HepG2 (cell line): ENCODE results near the gene RMND5A. TPM values are rescaled to one million over a fixed set of nuclear protein-coding genes. Genes with fewer than 3 reads are reported as not detected.

Experiments
- ATAC-seq: fragments of 200-7000 bp; cut with Tn5 transposase; 3 replicates; pipeline ENCODE4 v1.9.1; 2020; ENCODE audit warnings: mild to moderate bottlenecking, moderate library complexity
- BruUV-seq: library from RNA; stranded (reverse); fragments of 400-500 nt; replicated peaks from 2 replicates; lab custom pipeline; 2021; lab: Mats Ljungman, UMichigan
- CTCF ChIA-PET: fragments of 300-600 bp; formaldehyde crosslinking; extraction: SDS; loops from one replicate; lab custom pipeline; 2021; ENCODE audit warnings: low total read pairs, inconsistent platforms, low intra/inter-chr PET ratio; lab: Yijun Ruan, JAX
- POLR2A ChIA-PET: fragments of 350-600 bp; sonication (Branson Sonifier 250); formaldehyde crosslinking; loops from one replicate; lab custom pipeline; 2020; ENCODE audit warnings: antibody characterized with exemption, inconsistent platforms; lab: Yijun Ruan, JAX
- DNase-seq: peaks from one replicate; pipeline ENCODE4 v3.0.0-alpha.2; 2015; ENCODE audit warnings: low spot score
- FAIRE-seq: peaks from 3 replicates; lab custom pipeline; 2011; peaks lifted over from hg19 to GRCh38; lab: Jason Lieb, UNC
- H2AFZ ChIP-seq: one replicate; pipeline ENCODE4 v1.6.1; 2011; ENCODE audit warnings: low read length, inconsistent platforms
- H3K27ac ChIP-seq: fragments of 300-600 bp; 3 replicates; pipeline ENCODE4 v1.8.0; 2011; ENCODE audit warnings: mixed run types, mild to moderate bottlenecking, mixed read lengths, low read length, inconsistent platforms; ENCODE audit not compliant: insufficient read depth; ENCODE audit errors: extremely low read length
- H3K27me3 ChIP-seq, 2 experiments: fragments of 200-600 bp in 1 of 2; 2 replicates in 1 of 2; 3 replicates in 1 of 2; pipeline versions ENCODE4 v1.6.0 to v1.8.0; 2011; ENCODE audit warnings: low read length in 2 of 2, mild to moderate bottlenecking in 2 of 2, moderate library complexity in 2 of 2, inconsistent platforms in 1 of 2; ENCODE audit not compliant: insufficient read depth in 2 of 2, control insufficient read depth in 1 of 2
- H3K36me3 ChIP-seq, 2 experiments: fragments of 200-600 bp in 1 of 2; replicated peaks in 1 of 2; 2 replicates in 1 of 2; 3 replicates in 1 of 2; pipeline versions ENCODE4 v1.5.1 to v1.8.0; 2011; ENCODE audit warnings: low read length in 2 of 2, inconsistent platforms in 1 of 2; ENCODE audit not compliant: insufficient read depth in 2 of 2, control insufficient read depth in 1 of 2
- H3K4me1 ChIP-seq: 2 replicates; pipeline ENCODE4 v1.5.1; 2012; ENCODE audit warnings: low read length, inconsistent platforms; ENCODE audit not compliant: insufficient read depth
- H3K4me2 ChIP-seq: 2 replicates; pipeline ENCODE4 v1.6.0; 2011; ENCODE audit warnings: low read depth, low read length, inconsistent platforms
- H3K4me3 ChIP-seq, 3 experiments: fragments of 200-600 bp in 1 of 3; sonication (generic), shearing (Covaris generic) in 1 of 3; replicated peaks in 1 of 3; 2 replicates each; pipeline ENCODE4 v1.5.1; 2011 to 2016; ENCODE audit warnings: low read length in 3 of 3, inconsistent platforms in 2 of 3, low read depth in 2 of 3, mild to moderate bottlenecking in 2 of 3, control low read depth in 1 of 3, mixed read lengths in 1 of 3; ENCODE audit not compliant: insufficient read depth in 1 of 3
- H3K79me2 ChIP-seq: one replicate; pipeline ENCODE4 v1.6.1; 2011; ENCODE audit warnings: low read length, inconsistent platforms; ENCODE audit not compliant: insufficient read depth
- H3K9ac ChIP-seq: 2 replicates; pipeline ENCODE4 v1.6.0; 2011; ENCODE audit warnings: mild to moderate bottlenecking, low read depth, low read length, inconsistent platforms; ENCODE audit not compliant: insufficient read depth
- H3K9me3 ChIP-seq: 2 replicates; pipeline ENCODE4 v1.5.1; 2012; ENCODE audit warnings: mild to moderate bottlenecking, low read length
- H4K20me1 ChIP-seq: 2 replicates; pipeline ENCODE4 v1.6.0; 2011; ENCODE audit warnings: inconsistent platforms, mild to moderate bottlenecking, low read length, moderate library complexity; ENCODE audit not compliant: insufficient read depth
- ARNT2 ChIP-seq: sonication (generic); formaldehyde crosslinking; IDR thresholded peaks from 2 replicates; pipeline ENCODE4 v1.8.0; 2022; ENCODE audit warnings: mild to moderate bottlenecking, low read depth, missing genetic modification reagents, moderate library complexity
- DMTF1 ChIP-seq: sonication (generic); formaldehyde crosslinking; IDR thresholded peaks from 2 replicates; pipeline ENCODE4 v1.4.0; 2020; ENCODE audit warnings: mild to moderate bottlenecking, missing genetic modification reagents
- HES4 ChIP-seq: sonication (generic); formaldehyde crosslinking; IDR thresholded peaks from 2 replicates; pipeline ENCODE4 v1.9.0; 2021; ENCODE audit warnings: mild to moderate bottlenecking, missing genetic modification reagents, borderline replicate concordance
- HMG20A ChIP-seq: IDR thresholded peaks from 2 replicates; pipeline ENCODE4 v1.6.1; 2016; ENCODE audit warnings: borderline replicate concordance
- HNF4A ChIP-seq: sonication (generic); formaldehyde crosslinking; IDR thresholded peaks from 2 replicates; pipeline ENCODE4 v1.4.0; 2020; ENCODE audit warnings: missing genetic modification reagents
- LBX2 ChIP-seq: sonication (generic); formaldehyde crosslinking; IDR thresholded peaks from 2 replicates; pipeline ENCODE4 v1.5.0; 2020; ENCODE audit warnings: missing genetic modification reagents, mild to moderate bottlenecking, borderline replicate concordance
- MEIS2 ChIP-seq: sonication (generic); formaldehyde crosslinking; IDR thresholded peaks from 2 replicates; pipeline ENCODE4 v1.9.0; 2021; ENCODE audit warnings: mild to moderate bottlenecking, missing genetic modification reagents
- MLLT10 ChIP-seq: sonication (generic); formaldehyde crosslinking; IDR thresholded peaks from 2 replicates; pipeline ENCODE4 v1.4.0; 2020; ENCODE audit warnings: missing genetic modification reagents
- SALL2 ChIP-seq: sonication (generic); formaldehyde crosslinking; IDR thresholded peaks from 2 replicates; pipeline ENCODE4 v1.8.1; 2023; ENCODE audit warnings: mild to moderate bottlenecking, missing genetic modification reagents, inconsistent platforms
- SKIL ChIP-seq: sonication (generic); formaldehyde crosslinking; IDR thresholded peaks from 2 replicates; pipeline ENCODE4 v1.8.0; 2022; ENCODE audit warnings: missing genetic modification reagents, mild to moderate bottlenecking, moderate library complexity, borderline replicate concordance
- SOX5 ChIP-seq: IDR thresholded peaks from 2 replicates; pipeline ENCODE4 v1.6.1; 2016; ENCODE audit warnings: borderline replicate concordance
- ZBTB20 ChIP-seq: sonication (generic); formaldehyde crosslinking; IDR thresholded peaks from 2 replicates; pipeline ENCODE4 v1.8.1; 2023; ENCODE audit warnings: missing genetic modification reagents, low read depth, mild to moderate bottlenecking, borderline replicate concordance
- ZBTB42 ChIP-seq: sonication (generic); formaldehyde crosslinking; IDR thresholded peaks from 2 replicates; pipeline ENCODE4 v1.5.0; 2020; ENCODE audit warnings: mild to moderate bottlenecking, missing genetic modification reagents
- ZMAT5 ChIP-seq: sonication (generic); formaldehyde crosslinking; IDR thresholded peaks from 2 replicates; pipeline ENCODE4 v1.5.0; 2020; ENCODE audit warnings: mild to moderate bottlenecking, low read depth, missing genetic modification reagents, borderline replicate concordance
- ZNF296 ChIP-seq: sonication (generic); formaldehyde crosslinking; conservative IDR thresholded peaks from 2 replicates; pipeline ENCODE4 v1.5.0; 2020; ENCODE audit warnings: mild to moderate bottlenecking, missing genetic modification reagents
- ZNF644 ChIP-seq: IDR thresholded peaks from 2 replicates; pipeline ENCODE4 v1.6.1; 2016; ENCODE audit warnings: low read depth
- ZNF720 ChIP-seq: sonication (generic); formaldehyde crosslinking; IDR thresholded peaks from 2 replicates; pipeline ENCODE4 v1.4.0; 2020; ENCODE audit warnings: missing genetic modification reagents
- ZNF782 ChIP-seq: sonication (generic); formaldehyde crosslinking; IDR thresholded peaks from 2 replicates; pipeline ENCODE4 v1.4.0; 2020; ENCODE audit warnings: missing genetic modification reagents, mild to moderate bottlenecking, borderline replicate concordance
- ZNF878 ChIP-seq: sonication (generic); formaldehyde crosslinking; IDR thresholded peaks from 2 replicates; pipeline ENCODE4 v1.8.1; 2023; ENCODE audit warnings: mild to moderate bottlenecking, missing genetic modification reagents, moderate library complexity
- WGBS: methylation state at CpG from one replicate; pipeline ENCODE4 v1.1.6; 2017; ENCODE audit warnings: low lambda C conversion rate; 5-methylcytosine and 5-hydroxymethylcytosine counted together
- in situ Hi-C: cut with HindIII; loops from 2 replicates; pipeline ENCODE4 v1.10.0; 2017; ENCODE audit warnings: low pct_unique_long_range_greater_than_20kb; ENCODE audit not compliant: extremely low pct_ligation_motif_present
- intact Hi-C: fragments of 100-400 bp; cut with micrococcal nuclease; formaldehyde crosslinking; loops from one replicate; pipeline ENCODE4 v1.10.0; 2022; ENCODE audit not compliant: unreplicated experiment
- polyA plus RNA-seq, 8 experiments: library from polyadenylated mRNA; depleted of rRNA in 3 of 8; stranded (reverse) in 7 of 8; unstranded in 1 of 8; fragments of >200 nt; fragmentation: Illumina TruSeq in 4 of 8; extraction: Trizol in 4 of 8; gene quantifications; 2 replicates each; pipeline versions ENCODE4 v1.2.1 to v1.2.3, GENCODE V29; 2011 to 2016; ENCODE audit warnings: low read depth in 4 of 8, missing spikeins in 1 of 8, mixed read lengths in 1 of 8; ENCODE audit not compliant: insufficient read depth in 1 of 8
- total RNA-seq, 5 experiments: library from RNA; depleted of rRNA; stranded (reverse); fragments of >200 nt; fragmentation: Illumina TruSeq; extraction: Trizol; gene quantifications; 2 replicates each; pipeline ENCODE4 v1.2.3, GENCODE V29; 2016; ENCODE audit warnings: low read depth in 1 of 5

RMND5A gene
- total and polyA plus RNA-seq, 2 of the 13 experiments (the other 11 are each of a cell fraction or from before 2014, with no cell fraction given) = 31.0 to 66.4 TPM

GRCh38 chr2:86770816-86771301 is 50.8 kb downstream of the RMND5A start:
- 94% methylated on average over 6 of the region's 6 CpGs for WGBS
- H3K27ac ChIP-seq = no peak overlapping the region
- no peaks in the 10 kb centered on the region for H3K27me3 ChIP-seq
- no peaks in the 10 kb centered on the region for H3K9me3 ChIP-seq
- H3K9ac ChIP-seq = no peak overlapping the region
- ChIA-PET CTCF (no interaction called here), POLR2A (no interaction called here)
- intact Hi-C loops (no loop called here), in situ Hi-C loops (no loop called here)
- no peak overlapping the region for H3K4me3 ChIP-seq
- H3K79me2 ChIP-seq = no peaks in the 10 kb centered on the region
- TF ChIP-seq ZBTB42 (CRISPR knock-in tag) (no peak), SKIL (CRISPR knock-in tag) (no peak), MEIS2 (CRISPR knock-in tag) (no peak), HMG20A (CRISPR knock-in tag) (no peak), ZBTB20 (CRISPR knock-in tag) (no peak), ZNF720 (CRISPR knock-in tag) (no peak), SOX5 (CRISPR knock-in tag) (no peak), MLLT10 (CRISPR knock-in tag) (no peak), ZNF644 (CRISPR knock-in tag) (no peak), LBX2 (CRISPR knock-in tag) (no peak), SALL2 (CRISPR knock-in tag) (no peak), HNF4A (CRISPR knock-in tag) (no peak), ARNT2 (CRISPR knock-in tag) (no peak), ZNF782 (CRISPR knock-in tag) (no peak), ZMAT5 (CRISPR knock-in tag) (no peak), DMTF1 (no peak), ZNF878 (CRISPR knock-in tag) (no peak), HES4 (no peak), ZNF296 (CRISPR knock-in tag) (no peak)
- no peak overlapping the region for H2AFZ ChIP-seq
- no peaks in the 10 kb centered on the region for H4K20me1 ChIP-seq
- BruUV-seq = no TSS peak
- DNase-seq (no peak), ATAC-seq (no peak), FAIRE-seq (no peak)
- H3K4me2 ChIP-seq = no peak overlapping the region
- H3K4me1 ChIP-seq = peaks cover 11% of the 10 kb centered on the region
- peaks cover 36 to 88% of the 10 kb centered on the region in 2 experiments for H3K36me3 ChIP-seq
